Stimulated activated CD4-positive, alpha-beta T cell treated with anti-CD3 and anti-CD28 coated beads, Interleukin-1b, Interleukin-23, amount 100 ng/mL, for 48 hours (primary cell): Measurements from ENCODE around the gene MINPP1.
"Not testable (repeated sequence)": the region's sequence is repeated elsewhere in the genome, so short reads cannot be mapped to it uniquely, and the experiment has no call there.

Experiments used
- DNase-seq: peaks from one replicate; pipeline ENCODE4 v3.0.0-alpha.2; 2020

MINPP1 gene

GRCh38 chr10:87578842-87579401 lies 74.2 kb downstream of the MINPP1 start:
- no peak for DNase-seq

GRCh38 chr10:87579563-87579962 lies 74.9 kb downstream of the MINPP1 start:
- DNase-seq: no peak

DNA sequence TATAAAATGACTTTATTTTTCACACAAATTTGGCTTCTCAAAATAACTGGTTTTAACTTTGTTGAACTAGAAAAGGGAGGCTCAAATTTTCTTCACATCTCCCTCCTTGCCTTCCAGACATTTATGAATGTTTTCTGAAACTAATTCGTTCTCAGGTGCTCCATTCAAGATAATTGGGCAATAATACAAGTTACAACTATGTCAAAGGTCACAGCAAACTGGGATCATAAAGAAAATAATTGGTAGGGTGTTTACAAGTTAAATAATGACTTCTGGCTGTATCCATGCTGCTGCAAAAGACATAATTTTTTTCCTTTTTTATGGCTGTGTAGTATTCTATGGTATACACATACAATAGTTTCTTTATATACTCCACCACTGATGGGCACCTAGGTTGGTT lies 75.3 kb downstream of the MINPP1 start:
- no peak for DNase-seq

- DNase-seq: no peak
These were observed 81.1 kb downstream of the MINPP1 start for GRCh38 chr10:87585565-87586514.

DNA sequence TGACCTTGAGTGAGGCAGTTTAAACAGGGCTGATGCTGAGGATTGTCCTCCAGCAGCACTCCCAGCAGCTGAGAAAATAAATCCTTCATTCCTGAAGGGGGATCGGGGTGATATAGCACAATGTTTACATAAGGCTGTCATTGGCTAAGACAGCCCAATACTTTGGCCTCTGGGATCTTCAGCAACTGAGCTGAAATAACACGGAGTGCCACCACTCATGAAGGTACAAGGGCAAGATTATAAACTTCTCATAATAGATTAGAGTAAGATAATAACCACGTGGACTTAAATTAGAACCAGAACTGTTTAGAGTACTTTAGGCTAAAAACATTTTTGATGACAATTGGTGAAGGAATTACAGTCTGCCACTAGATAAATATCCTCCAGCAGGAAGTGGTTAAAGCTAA lies 85.0 kb downstream of the MINPP1 start:
- DNase-seq: no peak

- DNase-seq: no peak
These were observed 86.3 kb downstream of the MINPP1 start for GRCh38 chr10:87590705-87591588.

- no peak for DNase-seq
These were observed 86.8 kb downstream of the MINPP1 start for GRCh38 chr10:87591589-87591886.

DNA sequence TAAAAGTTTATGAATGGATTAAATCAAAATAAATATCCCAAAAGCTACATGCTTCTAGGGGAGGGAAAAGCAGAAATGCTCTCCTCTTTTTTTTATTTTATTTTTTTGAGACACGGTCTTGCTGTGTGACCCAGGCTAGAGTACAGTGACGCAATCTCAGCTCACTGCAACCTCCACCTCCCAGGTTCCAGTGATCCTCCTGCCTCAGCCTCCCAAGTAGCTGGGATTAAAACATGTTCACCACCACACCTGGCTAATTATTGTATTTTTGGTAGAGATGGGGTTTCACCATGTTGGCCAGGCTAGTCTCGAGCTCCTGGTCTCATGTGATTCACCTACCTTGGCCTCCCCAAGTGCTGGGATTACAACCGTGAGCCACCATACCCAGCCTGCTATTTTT lies 88.2 kb downstream of the MINPP1 start:
- DNase-seq: not testable (repeated sequence)

GRCh38 chr10:87593702-87594101 lies 89.0 kb downstream of the MINPP1 start:
- DNase-seq: no peak

GRCh38 chr10:87594181-87594580 lies 89.5 kb downstream of the MINPP1 start:
- no peak for DNase-seq

DNA sequence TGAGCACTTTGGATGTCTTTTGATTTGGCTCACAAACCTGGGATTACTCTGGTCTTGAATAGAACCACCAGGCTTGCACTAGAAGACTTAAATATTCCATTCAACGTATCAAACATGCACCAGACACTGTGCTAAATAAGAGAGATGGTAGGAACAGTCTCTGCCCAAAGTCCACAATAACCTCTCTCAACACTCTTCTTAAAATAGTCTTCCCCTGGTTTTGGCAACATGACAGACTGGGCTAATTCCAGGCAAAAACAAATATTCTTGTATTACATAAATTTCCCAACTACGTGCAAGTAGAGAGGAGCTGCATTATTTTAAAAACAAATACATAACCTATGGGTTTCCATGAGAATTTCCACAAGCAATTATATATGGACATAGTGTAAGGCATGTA lies 90.2 kb downstream of the MINPP1 start:
- DNase-seq: no peak

GRCh38 chr10:87596351-87596750 lies 91.7 kb downstream of the MINPP1 start:
- DNase-seq: no peak

DNA sequence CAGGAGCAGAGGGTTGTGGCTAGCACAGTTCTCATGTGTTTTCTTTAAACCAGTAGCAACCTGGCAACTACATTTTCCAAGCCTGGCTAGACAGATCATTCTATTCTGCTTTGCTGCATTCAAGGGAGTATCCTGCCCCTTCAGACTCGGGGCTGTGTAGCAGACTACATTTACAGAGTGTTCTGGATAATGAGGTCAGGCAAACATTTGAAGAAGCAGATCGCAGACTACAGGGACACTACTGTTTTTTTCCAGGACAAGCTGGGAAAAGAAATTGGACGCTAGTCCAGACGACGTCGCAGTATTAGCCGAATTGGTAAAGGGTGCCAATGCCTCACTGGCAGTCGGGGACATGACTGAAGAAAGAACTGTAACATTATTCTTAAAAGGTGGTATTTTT lies 94.0 kb downstream of the MINPP1 start:
- DNase-seq: no peak

GRCh38 chr10:87600581-87600980 lies 95.9 kb downstream of the MINPP1 start:
- DNase-seq: no peak
